Activated T-cell treated with anti-CD3 and anti-CD28 coated beads for 1 hour (primary cell): ENCODE data around the gene TMC6.
"Not testable (repeated sequence)": the region's sequence is repeated elsewhere in the genome, so short reads cannot be mapped to it uniquely, and the experiment has no call there.

Source experiments
- DNase-seq: peaks from one replicate; pipeline ENCODE4 v3.0.0-alpha.2; 2020; ENCODE audit warnings: low read depth

Gene TMC6

GRCh38 chr17:78075545-78075944, 53.0 kb downstream of the TMC6 start:
- DNase-seq = no peak

DNA sequence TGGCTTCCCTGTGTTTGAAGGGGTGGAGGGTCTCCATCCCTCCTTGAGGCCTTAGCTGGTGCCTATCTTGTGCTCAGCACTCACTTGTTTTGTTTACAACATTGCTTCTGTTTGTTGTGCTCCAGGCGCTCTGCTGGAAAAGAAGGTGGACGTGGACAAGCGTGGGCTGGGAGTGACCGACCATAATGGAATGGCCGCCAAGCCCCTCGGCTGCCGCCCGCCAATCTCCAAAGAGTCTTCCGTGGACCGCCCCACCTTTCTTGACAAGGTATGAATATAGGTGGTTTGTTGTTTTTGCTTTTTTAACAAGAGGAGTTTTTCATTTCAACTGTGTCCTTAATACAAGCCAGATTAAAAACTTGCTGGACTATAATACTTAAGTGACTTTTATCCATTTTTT, 53.5 kb downstream of the TMC6 start:
- DNase-seq = no peak

DNA sequence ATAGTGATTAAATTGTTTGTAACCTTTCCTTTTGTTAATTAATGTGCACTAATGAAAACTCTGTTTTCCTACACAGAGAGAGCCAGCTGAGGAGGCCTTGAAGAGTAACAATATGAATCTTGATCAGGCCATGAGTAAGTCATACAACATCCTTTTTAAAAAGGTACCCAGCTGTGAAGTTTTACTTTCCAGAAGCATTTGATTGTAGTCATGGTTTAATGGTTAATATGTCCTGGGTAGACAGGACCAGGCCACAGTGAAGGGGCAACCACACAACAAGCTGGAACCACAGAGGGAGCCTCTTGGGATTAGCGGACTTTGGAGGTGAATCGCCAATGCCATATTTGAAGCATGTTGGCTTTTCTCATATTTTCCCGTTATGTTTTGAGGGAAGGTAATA, 55.6 kb downstream of the TMC6 start:
- DNase-seq = no peak

DNA sequence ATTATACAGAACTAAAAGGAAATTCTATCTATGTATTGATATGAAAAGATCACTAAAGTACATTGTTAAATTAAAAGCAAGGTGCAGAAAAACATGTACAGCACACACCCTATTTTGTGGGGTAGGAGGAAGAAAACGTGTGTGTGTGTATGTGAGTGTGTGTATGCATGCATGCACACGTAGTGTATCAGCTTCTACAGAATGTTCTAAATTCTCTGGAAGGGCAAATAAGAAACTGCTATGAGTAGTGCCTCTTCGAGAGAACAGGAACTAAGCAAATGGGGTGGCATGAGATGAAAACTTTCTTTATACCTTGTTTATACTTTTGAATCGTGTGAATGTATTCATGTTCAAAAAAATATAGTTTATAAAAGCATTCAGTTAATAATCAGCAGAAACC, 58.9 kb downstream of the TMC6 start:
- DNase-seq = no peak

- DNase-seq = not testable (repeated sequence)
Measured at GRCh38 chr17:78066976-78067375, 61.6 kb downstream of the TMC6 start.

DNA sequence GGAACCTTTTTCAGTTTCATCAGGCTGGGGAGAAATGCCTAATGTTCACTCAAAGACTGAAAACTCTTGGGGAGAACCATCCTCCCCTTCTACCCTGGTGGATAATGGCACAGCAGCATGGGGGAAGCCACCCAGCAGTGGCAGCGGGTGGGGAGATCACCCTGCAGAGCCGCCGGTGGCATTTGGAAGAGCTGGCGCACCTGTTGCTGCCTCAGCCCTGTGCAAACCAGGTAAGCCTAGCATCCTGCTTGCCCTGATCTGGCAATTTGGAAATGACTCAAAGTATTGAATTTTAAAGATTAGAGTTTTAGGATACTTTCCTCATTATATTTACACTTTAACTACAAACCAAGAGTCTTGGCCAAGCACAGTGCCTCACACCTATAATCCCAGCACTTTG, 63.8 kb downstream of the TMC6 start:
- DNase-seq = no peak

- no peak for DNase-seq
Measured at GRCh38 chr17:78063489-78063888, 65.1 kb downstream of the TMC6 start.

DNA sequence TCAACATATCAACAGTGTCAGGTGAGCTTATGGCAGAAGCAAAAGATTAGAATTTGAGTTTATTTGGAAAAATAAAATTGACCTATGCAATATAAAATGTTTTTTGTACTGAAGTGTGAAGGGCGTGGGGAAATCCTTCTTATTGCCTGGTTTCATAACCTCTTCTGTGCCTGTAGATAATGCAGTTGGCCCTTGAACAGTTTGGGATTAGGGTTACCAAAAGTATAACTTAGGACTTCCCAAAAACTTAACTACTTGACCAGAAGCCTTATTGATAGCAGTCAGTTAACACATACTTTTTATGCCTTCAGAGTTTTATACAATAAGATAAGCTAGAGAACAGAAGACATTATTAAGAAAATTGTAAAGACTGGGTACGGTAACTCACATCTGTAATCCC, 66.0 kb downstream of the TMC6 start:
- DNase-seq = no peak
